Stimulated activated CD4-positive, alpha-beta T cell treated with anti-CD3 and anti-CD28 coated beads, Interleukin-15, amount 100 ng/mL, for 48 hours (primary cell): ENCODE results near the gene TEX26.
A peak's percentile ranks its signal among the peaks of the same experiment; 100 is the strongest.

ENCODE experiments used
- DNase-seq, 2 donors: peaks; one replicate each; pipeline ENCODE4 v3.0.0-alpha.2; 2020; ENCODE audit warnings: low read depth in 2 of 2

The TEX26 gene

GRCh38 chr13:30976025-30976424 is 43.6 kb downstream of the TEX26 start:
- DNase-seq = no peak

- peak; percentile 5 to 43 for DNase-seq
These were observed 46.8 kb downstream of the TEX26 start for GRCh38 chr13:30978981-30979956.

DNA sequence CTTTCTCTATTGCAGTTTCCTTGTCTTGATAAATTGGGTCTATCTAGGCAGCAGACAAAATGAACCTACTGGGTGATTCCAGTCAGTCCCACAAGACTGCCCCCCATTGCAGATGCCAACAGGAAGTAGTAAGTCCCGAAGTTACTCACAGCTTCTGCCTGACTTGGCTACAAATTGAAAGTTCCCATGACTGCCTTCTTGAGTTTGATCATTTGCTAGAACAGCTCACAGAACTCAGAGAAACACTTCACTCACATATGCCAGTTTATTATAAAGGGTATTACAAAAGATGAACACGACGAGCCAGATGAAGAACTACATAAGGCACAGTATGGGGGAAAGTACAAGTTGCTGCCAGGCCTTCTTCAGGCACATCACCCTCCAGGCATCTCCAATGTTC is 50.0 kb downstream of the TEX26 start:
- no peak for DNase-seq

GRCh38 chr13:30982906-30983305 is 50.5 kb downstream of the TEX26 start:
- no peak for DNase-seq

DNA sequence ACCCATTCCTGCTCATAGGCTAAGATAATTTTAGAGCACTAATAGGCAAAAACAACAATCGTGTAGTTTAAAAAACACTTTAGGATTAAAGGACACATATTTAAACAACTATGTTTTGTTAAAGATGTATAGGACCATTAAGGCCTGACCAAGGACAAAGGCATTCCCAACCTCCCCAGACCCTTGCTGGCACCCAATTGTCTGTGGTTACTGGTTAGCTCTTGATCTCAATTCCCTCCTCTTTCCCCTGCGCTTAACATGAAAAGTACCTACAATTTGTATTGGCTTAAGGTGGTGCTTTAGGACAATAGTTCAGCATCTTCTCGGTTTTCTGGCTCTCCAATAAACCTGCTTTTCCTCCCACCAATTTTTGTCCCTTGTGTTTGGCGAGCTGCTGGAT is 51.0 kb downstream of the TEX26 start:
- DNase-seq = no peak

- DNase-seq = no peak
These were observed 52.2 kb downstream of the TEX26 start for GRCh38 chr13:30984620-30985019.

- no peak for DNase-seq
These were observed 53.3 kb downstream of the TEX26 start for GRCh38 chr13:30985637-30986205.

DNA sequence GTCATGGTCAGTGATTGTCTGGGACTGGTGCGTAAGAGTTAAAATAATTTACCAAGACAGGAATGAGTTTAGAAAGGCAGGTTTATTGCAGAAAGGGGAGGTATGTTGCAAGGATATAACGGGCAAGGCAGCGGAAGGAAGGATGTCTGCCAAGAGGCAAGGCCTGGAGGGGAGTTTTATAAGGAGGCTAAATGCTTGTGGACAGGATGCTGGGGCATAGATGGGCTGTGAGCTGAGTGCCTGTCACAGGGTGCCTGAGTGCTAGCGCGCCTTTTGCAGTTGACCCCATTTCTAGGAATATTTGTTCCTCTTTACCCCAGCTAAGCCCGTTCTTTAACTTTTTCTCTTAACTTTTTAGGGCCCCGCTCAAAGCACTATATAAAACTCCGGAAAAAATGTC is 58.7 kb downstream of the TEX26 start:
- no peak for DNase-seq

DNA sequence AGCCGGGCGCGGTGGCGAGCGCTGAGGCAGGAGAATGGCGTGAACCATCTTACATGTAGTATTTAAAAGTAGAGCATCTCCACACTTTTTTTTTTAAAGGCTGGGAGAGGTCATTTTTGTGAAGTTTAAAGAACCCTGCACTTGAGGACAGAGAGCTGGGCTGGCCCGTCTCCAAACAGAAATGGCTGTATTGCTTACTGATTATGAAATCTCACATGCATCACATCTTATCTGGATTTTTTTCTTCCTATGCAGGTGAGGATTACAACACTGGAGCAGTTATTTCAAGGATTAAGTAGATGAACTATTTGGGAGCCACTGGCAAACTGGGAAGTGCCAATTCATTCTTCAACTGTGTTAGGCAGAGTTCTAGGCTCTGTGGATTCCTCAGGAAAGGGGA is 59.5 kb downstream of the TEX26 start:
- no peak for DNase-seq

GRCh38 chr13:30995331-30995730 is 62.9 kb downstream of the TEX26 start:
- no peak for DNase-seq

- no peak for DNase-seq
These were observed 65.2 kb downstream of the TEX26 start for GRCh38 chr13:30997697-30998096.

- no peak for DNase-seq
These were observed 66.0 kb downstream of the TEX26 start for GRCh38 chr13:30998136-30999088.

GRCh38 chr13:31000889-31001288 is 68.4 kb downstream of the TEX26 start:
- DNase-seq = no peak

GRCh38 chr13:31001647-31002046 is 69.2 kb downstream of the TEX26 start:
- DNase-seq = no peak

DNA sequence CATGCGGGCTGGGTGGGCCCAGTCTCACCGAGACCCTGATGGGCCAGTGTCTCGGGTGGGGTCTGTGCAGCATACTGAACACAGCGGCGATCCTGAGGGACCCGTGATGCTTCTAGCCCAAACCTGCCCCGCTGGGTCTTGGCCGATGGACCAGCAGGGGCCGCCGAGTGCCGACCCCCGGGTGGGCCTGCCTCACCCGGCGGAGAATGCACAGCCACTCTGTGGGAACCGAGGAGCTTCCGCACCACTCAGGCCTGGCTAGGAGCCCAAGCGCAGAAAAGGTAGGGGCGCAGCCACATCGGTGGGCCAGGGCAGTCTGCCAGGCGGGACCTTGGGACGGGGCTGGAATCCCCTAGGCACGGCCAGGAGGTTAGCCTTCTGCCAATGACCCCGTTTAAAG is 72.6 kb downstream of the TEX26 start:
- DNase-seq = no peak

GRCh38 chr13:31007417-31007816 is 75.0 kb downstream of the TEX26 start:
- no peak for DNase-seq

DNA sequence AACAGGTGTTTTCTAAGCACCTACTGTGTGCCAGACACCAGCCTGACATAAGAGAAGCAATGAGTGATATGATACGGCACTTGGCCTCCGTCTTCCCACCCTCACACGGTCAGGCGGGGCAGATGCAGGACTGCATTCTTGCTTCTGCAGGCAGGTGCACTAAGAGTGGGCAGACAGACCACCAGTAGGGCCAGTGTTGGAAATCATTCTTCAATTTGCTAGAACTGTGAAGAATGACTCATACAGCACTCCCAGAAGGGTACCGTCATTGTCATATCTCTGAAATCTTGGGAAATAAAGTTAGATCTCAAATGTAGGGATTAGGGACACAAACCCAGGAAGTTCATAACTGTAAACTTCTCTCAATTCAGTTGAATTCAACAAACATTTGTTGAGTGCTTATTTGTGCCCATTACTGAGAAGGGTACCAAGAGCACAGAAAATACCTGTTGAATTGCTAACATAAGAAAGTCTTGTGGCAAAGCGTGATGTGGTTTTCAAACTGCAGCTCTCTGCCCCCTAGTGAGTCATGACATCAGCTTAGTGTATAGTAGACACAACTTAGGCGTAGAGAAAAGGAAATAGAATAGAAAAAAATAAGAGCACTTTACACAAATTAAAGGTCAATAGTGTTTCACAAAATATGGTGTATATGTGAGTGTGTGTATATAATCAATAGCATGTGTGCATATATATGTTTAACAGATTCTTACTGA is 76.1 kb downstream of the TEX26 start:
- no peak for DNase-seq

GRCh38 chr13:31009166-31009565 is 76.7 kb downstream of the TEX26 start:
- DNase-seq = no peak

GRCh38 chr13:31010296-31010695 is 77.8 kb downstream of the TEX26 start:
- DNase-seq = no peak

DNA sequence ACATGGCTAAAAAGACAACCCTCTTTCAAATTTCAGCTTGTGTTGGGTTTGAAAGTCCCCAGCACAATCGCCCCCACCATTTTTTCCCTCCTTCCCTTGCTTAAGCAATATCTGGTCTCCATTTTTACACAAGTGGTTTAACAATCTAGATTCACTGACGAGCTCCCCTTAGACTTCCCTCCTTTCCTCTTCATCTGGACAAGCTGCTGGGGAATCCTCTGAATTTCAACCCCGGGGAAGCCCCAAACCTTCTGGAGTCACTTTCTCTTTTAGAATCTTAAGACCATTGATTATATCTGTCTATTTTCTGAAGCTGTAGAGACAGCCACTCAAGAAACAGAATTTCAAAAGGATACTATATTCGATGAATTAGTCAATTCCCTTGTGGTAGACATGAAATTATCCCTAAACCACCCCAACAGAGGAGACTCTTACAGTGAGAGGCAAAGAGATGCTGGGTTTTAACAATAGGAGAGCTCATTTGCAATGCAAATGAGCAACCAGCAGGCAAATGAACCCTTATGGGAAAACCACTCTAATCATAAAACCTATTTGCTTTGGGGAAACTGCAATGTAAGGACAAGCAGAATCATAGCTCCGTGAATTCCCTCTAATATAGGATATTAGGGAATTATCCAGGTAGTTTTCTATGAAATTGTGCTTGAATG is 78.9 kb downstream of the TEX26 start:
- no peak for DNase-seq
